HG03571 (cell line): ENCODE data around the gene SDCCAG8.

Experiments
- ATAC-seq: cut with Tn5 transposase; IDR thresholded peaks from one replicate; pipeline ENCODE4 v1.9.1; 2021; ENCODE audit not compliant: unreplicated experiment

Gene SDCCAG8

GRCh38 chr1:243452092-243452491 is 196.3 kb downstream of the SDCCAG8 start:
- ATAC-seq = no peak

GRCh38 chr1:243454328-243454997 is 198.6 kb downstream of the SDCCAG8 start:
- no peak for ATAC-seq

GRCh38 chr1:243455760-243456651 is 200.2 kb downstream of the SDCCAG8 start:
- no peak for ATAC-seq

- ATAC-seq = no peak
These were observed 201.6 kb downstream of the SDCCAG8 start for GRCh38 chr1:243457363-243457982.

GRCh38 chr1:243459059-243459458 is 203.2 kb downstream of the SDCCAG8 start:
- ATAC-seq = no peak

- ATAC-seq = no peak
These were observed 205.9 kb downstream of the SDCCAG8 start for GRCh38 chr1:243461700-243462099.

- ATAC-seq = no peak
These were observed 207.3 kb downstream of the SDCCAG8 start for GRCh38 chr1:243462929-243463697.

GRCh38 chr1:243465081-243465480 is 209.2 kb downstream of the SDCCAG8 start:
- no peak for ATAC-seq

- ATAC-seq = no peak
These were observed 209.9 kb downstream of the SDCCAG8 start for GRCh38 chr1:243465738-243466137.

- no peak for ATAC-seq
These were observed 213.7 kb downstream of the SDCCAG8 start for GRCh38 chr1:243469497-243469896.

GRCh38 chr1:243470502-243470901 is 214.7 kb downstream of the SDCCAG8 start:
- ATAC-seq = no peak

- ATAC-seq = no peak
These were observed 215.3 kb downstream of the SDCCAG8 start for GRCh38 chr1:243471026-243471685.

GRCh38 chr1:243471754-243472745 is 216.2 kb downstream of the SDCCAG8 start:
- peak; percentile 81 for ATAC-seq

GRCh38 chr1:243473227-243474135 is 217.6 kb downstream of the SDCCAG8 start:
- no peak for ATAC-seq

- ATAC-seq = no peak
These were observed 218.5 kb downstream of the SDCCAG8 start for GRCh38 chr1:243474136-243474881.

GRCh38 chr1:243474906-243475305 is 219.1 kb downstream of the SDCCAG8 start:
- no peak for ATAC-seq

- no peak for ATAC-seq
These were observed 220.1 kb downstream of the SDCCAG8 start for GRCh38 chr1:243475966-243476365.
